HL-60/S4 (cell line): ENCODE results near the gene SH3PXD2A.
"Not testable (repeated sequence)": the region's sequence is repeated elsewhere in the genome, so short reads cannot be mapped to it uniquely, and the experiment has no call there.

ENCODE experiments used
- in situ Hi-C: fragments of 300-500 bp; cut with MboI; formaldehyde crosslinking; loops from 2 replicates; pipeline ENCODE4 v1.14.3; 2022; ENCODE audit warnings: low sequenced_read_pairs

The SH3PXD2A gene

GRCh38 chr10:103816431-103816830, 38.9 kb downstream of the SH3PXD2A start:
- in situ Hi-C loops, result no loop called here

GRCh38 chr10:103814626-103815370, 40.6 kb downstream of the SH3PXD2A start:
- in situ Hi-C loops, result no loop called here

GRCh38 chr10:103814105-103814504, 41.3 kb downstream of the SH3PXD2A start:
- in situ Hi-C loops, result no loop called here

- in situ Hi-C loops, result not testable (repeated sequence)
Observed at GRCh38 chr10:103813312-103813711, 42.1 kb downstream of the SH3PXD2A start.

- in situ Hi-C loops, result no loop called here
Observed at GRCh38 chr10:103812432-103812831, 42.9 kb downstream of the SH3PXD2A start.

GRCh38 chr10:103812004-103812403, 43.4 kb downstream of the SH3PXD2A start:
- in situ Hi-C loops, result no loop called here

- in situ Hi-C loops, result no loop called here
Observed at GRCh38 chr10:103811463-103811862, 43.9 kb downstream of the SH3PXD2A start.

- in situ Hi-C loops, result no loop called here
Observed at GRCh38 chr10:103808780-103809179, 46.6 kb downstream of the SH3PXD2A start.

GRCh38 chr10:103807996-103808395, 47.4 kb downstream of the SH3PXD2A start:
- in situ Hi-C loops, result no loop called here

GRCh38 chr10:103806395-103807187, 48.8 kb downstream of the SH3PXD2A start:
- in situ Hi-C loops, result no loop called here

- in situ Hi-C loops, result no loop called here
Observed at GRCh38 chr10:103805781-103806180, 49.6 kb downstream of the SH3PXD2A start.

- in situ Hi-C loops, result no loop called here
Observed at GRCh38 chr10:103804871-103805270, 50.5 kb downstream of the SH3PXD2A start.

- in situ Hi-C loops, result no loop called here
Observed at GRCh38 chr10:103803941-103804340, 51.4 kb downstream of the SH3PXD2A start.

GRCh38 chr10:103802637-103803353, 52.6 kb downstream of the SH3PXD2A start:
- in situ Hi-C loops, result no loop called here

- in situ Hi-C loops, result no loop called here
Observed at GRCh38 chr10:103802081-103802480, 53.3 kb downstream of the SH3PXD2A start.

GRCh38 chr10:103800789-103801540, 54.4 kb downstream of the SH3PXD2A start:
- in situ Hi-C loops, result no loop called here

- in situ Hi-C loops, result no loop called here
Observed at GRCh38 chr10:103800089-103800488, 55.3 kb downstream of the SH3PXD2A start.

- in situ Hi-C loops, result no loop called here
Observed at GRCh38 chr10:103799341-103799740, 56.0 kb downstream of the SH3PXD2A start.

- in situ Hi-C loops, result no loop called here
Observed at GRCh38 chr10:103798511-103798910, 56.9 kb downstream of the SH3PXD2A start.

GRCh38 chr10:103797857-103798256, 57.5 kb downstream of the SH3PXD2A start:
- in situ Hi-C loops, result no loop called here
